H1 (cell line): ENCODE results near the gene SUPT7L. TPM values are rescaled to one million over a fixed set of nuclear protein-coding genes. Genes with fewer than 3 reads are reported as not detected.

Source experiments
- CTCF ChIA-PET: fragments of 300-600 bp; sonication (Branson Sonifier 250); formaldehyde crosslinking; loops from one replicate; lab custom pipeline; 2021; ENCODE audit not compliant: partially characterized antibody; lab: Charles Lee
- POLR2A ChIA-PET: fragments of 300-600 bp; sonication (Branson Sonifier 250); formaldehyde crosslinking; loops from one replicate; lab custom pipeline; 2021; ENCODE audit warnings: inconsistent platforms; ENCODE audit not compliant: partially characterized antibody; lab: Charles Lee
- DNase-seq, 2 experiments: peaks; one replicate each; pipeline versions ENCODE4 v3.0.0 to v3.0.0-alpha.2; 2010 to 2022; ENCODE audit warnings: low spot score in 2 of 2, low read depth in 1 of 2, mixed read lengths in 1 of 2
- FAIRE-seq: peaks from 2 replicates; lab custom pipeline; 2011; peaks lifted over from hg19 to GRCh38; lab: Jason Lieb, UNC
- H2AFZ ChIP-seq: 2 replicates; pipeline ENCODE4 v1.8.1; 2012; ENCODE audit warnings: low read length, inconsistent platforms
- H2AK5ac ChIP-seq: 2 replicates; pipeline ENCODE4 v1.6.1; 2013; ENCODE audit warnings: low read depth, low read length
- H2BK120ac ChIP-seq: replicated peaks from 2 replicates; pipeline ENCODE3; 2013; ENCODE audit warnings: low read depth, low read length, inconsistent platforms
- H2BK12ac ChIP-seq: 2 replicates; pipeline ENCODE4 v1.6.1; 2013; ENCODE audit warnings: low read depth, low read length
- H2BK15ac ChIP-seq: 2 replicates; pipeline ENCODE4 v1.6.1; 2013; ENCODE audit warnings: low read length
- H2BK20ac ChIP-seq: 2 replicates; pipeline ENCODE4 v1.6.1; 2013; ENCODE audit warnings: low read length
- H2BK5ac ChIP-seq: 2 replicates; pipeline ENCODE4 v1.6.1; 2013; ENCODE audit warnings: low read depth, low read length
- H3K14ac ChIP-seq: 2 replicates; pipeline ENCODE4 v1.6.1; 2013; ENCODE audit warnings: inconsistent platforms; ENCODE audit not compliant: insufficient read length
- H3K18ac ChIP-seq: 2 replicates; pipeline ENCODE4 v1.6.1; 2013; ENCODE audit warnings: low read length; ENCODE audit errors: extremely low read depth
- H3K23ac ChIP-seq: 2 replicates; pipeline ENCODE4 v1.6.1; 2013; ENCODE audit warnings: inconsistent platforms; ENCODE audit not compliant: insufficient read length
- H3K23me2 ChIP-seq: 2 replicates; pipeline ENCODE4 v1.6.1; 2013; ENCODE audit warnings: low read depth, low read length
- H3K27ac ChIP-seq: 2 replicates; pipeline ENCODE4 v1.6.1; 2011; ENCODE audit warnings: low read depth, low read length, inconsistent platforms
- H3K27me3 ChIP-seq, 4 experiments: replicated peaks in 1 of 4; 1 replicate in 1 of 4; 2 replicates in 3 of 4; pipeline versions ENCODE4 v1.6.1 to v1.8.1; 2011 to 2013; ENCODE audit warnings: low read length in 3 of 4, mild to moderate bottlenecking in 3 of 4, inconsistent platforms in 2 of 4, mixed read lengths in 2 of 4, moderate library complexity in 1 of 4; ENCODE audit not compliant: control insufficient read depth in 3 of 4, insufficient read depth in 3 of 4; ENCODE audit errors: extremely low read depth in 1 of 4
- H3K36me3 ChIP-seq, 4 experiments: 2 replicates each; pipeline versions ENCODE4 v1.6.1 to v1.8.1; 2011 to 2013; ENCODE audit warnings: mild to moderate bottlenecking in 4 of 4, low read length in 3 of 4, moderate library complexity in 2 of 4, control low read depth in 1 of 4, inconsistent platforms in 1 of 4; ENCODE audit not compliant: insufficient read depth in 4 of 4, control insufficient read depth in 2 of 4
- H3K4ac ChIP-seq: replicated peaks from 2 replicates; pipeline ENCODE3; 2013; ENCODE audit warnings: low read length, low read depth, mixed read lengths, inconsistent platforms; ENCODE audit not compliant: insufficient read length
- H3K4me1 ChIP-seq, 4 experiments: replicated peaks in 1 of 4; 1 replicate in 1 of 4; 2 replicates in 3 of 4; pipeline versions ENCODE4 v1.6.1 to v1.8.1; 2011 to 2013; ENCODE audit warnings: low read length in 3 of 4, inconsistent platforms in 2 of 4, mixed read lengths in 1 of 4; ENCODE audit not compliant: insufficient read depth in 4 of 4, control insufficient read depth in 3 of 4
- H3K4me2 ChIP-seq, 2 experiments: 2 replicates each; pipeline versions ENCODE4 v1.6.1 to v1.8.1; 2011 to 2013; ENCODE audit warnings: low read depth in 2 of 2, low read length in 2 of 2, control low read depth in 1 of 2, inconsistent platforms in 1 of 2, mild to moderate bottlenecking in 1 of 2; ENCODE audit not compliant: insufficient read depth in 1 of 2
- H3K4me3 ChIP-seq, 4 experiments: fragments of 200-600, 300-600 bp in 1 of 4; sonication (generic), shearing (Covaris generic), sonication (Bioruptor Twin) in 1 of 4; 2 replicates each; pipeline versions ENCODE4 v1.5.1 to v1.8.1; 2011 to 2016; ENCODE audit warnings: low read length in 4 of 4, low read depth in 3 of 4, control low read depth in 2 of 4, inconsistent platforms in 2 of 4, mild to moderate bottlenecking in 2 of 4, mixed read lengths in 1 of 4, moderate library complexity in 1 of 4; ENCODE audit not compliant: insufficient read depth in 2 of 4; ENCODE audit errors: extremely low read depth in 1 of 4
- H3K56ac ChIP-seq: replicated peaks from 2 replicates; pipeline ENCODE3; 2013; ENCODE audit warnings: low read depth, mild to moderate bottlenecking, mixed read lengths, low read length, inconsistent platforms; ENCODE audit not compliant: insufficient read length
- H3K79me1 ChIP-seq: 2 replicates; pipeline ENCODE4 v1.6.1; 2013; ENCODE audit warnings: low read depth, low read length, control low read depth
- H3K79me2 ChIP-seq, 2 experiments: 2 replicates each; pipeline versions ENCODE4 v1.6.1 to v1.8.1; 2012 to 2013; ENCODE audit warnings: low read length in 2 of 2, mild to moderate bottlenecking in 2 of 2, inconsistent platforms in 1 of 2; ENCODE audit not compliant: insufficient read depth in 2 of 2, control insufficient read depth in 1 of 2
- H3K9ac ChIP-seq, 4 experiments: replicated peaks in 1 of 4; 1 replicate in 1 of 4; 2 replicates in 3 of 4; pipeline versions ENCODE4 v1.6.1 to v1.8.1; 2011 to 2013; ENCODE audit warnings: low read depth in 3 of 4, low read length in 3 of 4, control low read depth in 2 of 4, mild to moderate bottlenecking in 2 of 4, moderate library complexity in 2 of 4, inconsistent platforms in 1 of 4; ENCODE audit errors: extremely low read depth in 1 of 4
- H3K9me3 ChIP-seq, 2 experiments: 2 replicates each; pipeline versions ENCODE4 v1.6.1 to v1.8.1; 2012 to 2013; ENCODE audit warnings: mild to moderate bottlenecking in 2 of 2, moderate library complexity in 2 of 2, control low read depth in 1 of 2, inconsistent platforms in 1 of 2, low read depth in 1 of 2, low read length in 1 of 2, mixed read lengths in 1 of 2; ENCODE audit not compliant: insufficient read depth in 2 of 2
- H4K20me1 ChIP-seq, 2 experiments: replicated peaks in 1 of 2; 2 replicates each; pipeline versions ENCODE3 to v1.8.1; 2011 to 2013; ENCODE audit warnings: inconsistent platforms in 2 of 2, low read length in 2 of 2, mild to moderate bottlenecking in 1 of 2; ENCODE audit not compliant: insufficient read depth in 2 of 2, control insufficient read depth in 1 of 2
- H4K5ac ChIP-seq: 2 replicates; pipeline ENCODE4 v1.6.1; 2013; ENCODE audit warnings: low read length, low read depth, mixed read lengths, inconsistent platforms; ENCODE audit not compliant: insufficient read length
- H4K8ac ChIP-seq: 2 replicates; pipeline ENCODE4 v1.8.0; 2013; ENCODE audit warnings: mild to moderate bottlenecking, moderate library complexity, low read length, inconsistent platforms; ENCODE audit not compliant: insufficient read depth; ENCODE audit errors: extremely low read depth
- H4K91ac ChIP-seq: replicated peaks from 2 replicates; pipeline ENCODE3; 2013; ENCODE audit warnings: low read length, mixed read lengths, inconsistent platforms; ENCODE audit not compliant: insufficient read length
- CEBPB ChIP-seq: IDR thresholded peaks from 2 replicates; pipeline ENCODE4 v1.6.1; 2012; ENCODE audit warnings: low read depth, low read length
- WGBS, 2 experiments: shearing (Covaris generic) in 1 of 2; methylation state at CpG; one replicate each; pipeline versions ENCODE4 v1.1.6 to v1.1.7; 2013 to 2015; ENCODE audit warnings: low lambda C conversion rate in 2 of 2, mixed read lengths in 2 of 2, inconsistent platforms in 1 of 2, low coverage in 1 of 2, missing lambda C conversion rate in 1 of 2; ENCODE audit not compliant: insufficient replicate concordance in 2 of 2, insufficient coverage in 1 of 2, insufficient read length in 1 of 2; ENCODE audit errors: extremely low coverage in 1 of 2, missing lambda C conversion rate in 1 of 2; 5-methylcytosine and 5-hydroxymethylcytosine counted together
- polyA plus RNA-seq, 7 experiments: library from polyadenylated mRNA; depleted of rRNA in 3 of 7; stranded (reverse) in 5 of 7; unstranded in 2 of 7; fragments of >200 nt in 5 of 7; fragments of 200-250 nt in 2 of 7; gene quantifications; 1 replicate in 5 of 7; 2 replicates in 1 of 7; 4 replicates in 1 of 7; pipeline versions ENCODE4 v1.2.1 to v1.2.3, GENCODE V29; 2011 to 2013; ENCODE audit warnings: missing spikeins in 2 of 7, mixed read lengths in 2 of 7
- total RNA-seq: library from RNA; stranded (reverse); fragmentation: NEBNext Ultra II Directional; extraction: Animal tissue kit (Norgen Biotek cat#: 25700); gene quantifications from 2 replicates; pipeline ENCODE4 v1.2.1, GENCODE V29; 2021

The SUPT7L gene
- total and polyA plus RNA-seq, 2 of the 8 experiments (the other 6 are each of a cell fraction or from before 2014, with no cell fraction given) = 22.2 to 26.6 TPM

- Histone ChIP-seq H3K27ac (no peak overlapping the region), H4K20me1 (no peaks in the 10 kb centered on the region), H3K4me1 (peaks cover 0 to 4% (median under 1%) of the 10 kb centered on the region in 4 experiments; a peak in 3 of 7 replicates), H3K14ac (no peak overlapping the region), H2BK20ac (no peak overlapping the region), H3K79me1 (no peaks in the 10 kb centered on the region), H3K4me2 (no peak overlapping the region), H3K56ac (no peak overlapping the region), H2AK5ac (no peak overlapping the region), H3K4ac (no peak overlapping the region), H2BK12ac (no peak overlapping the region), H2BK120ac (no peak overlapping the region), H4K8ac (no peak overlapping the region), H3K36me3 (no peaks in the 10 kb centered on the region), H2BK15ac (no peak overlapping the region), H4K5ac (no peak overlapping the region), H3K9ac (no peak overlapping the region), H3K79me2 (no peaks in the 10 kb centered on the region), H3K27me3 (no peaks in the 10 kb centered on the region; a peak in 1 of 7 replicates), H3K18ac (no peak overlapping the region), H3K23me2 (no peaks in the 10 kb centered on the region), H4K91ac (no peak overlapping the region), H2BK5ac (no peak overlapping the region), H3K23ac (no peak overlapping the region), H3K4me3 (no peak overlapping the region), H2AFZ (no peak overlapping the region), H3K9me3 (no peaks in the 10 kb centered on the region)
- ChIA-PET CTCF (interaction anchor here (0.8 to 4.7 kb wide), 20 partner anchors 9 to 863 kb away, joined by 3 to 32 read pairs (median 4); no protein-coding TSS in a partner anchor), POLR2A (interaction anchor here (1.4 to 1.5 kb wide), 3 partner anchors 8 to 47 kb away, joined by 3 to 5 read pairs (median 4); no protein-coding TSS in a partner anchor)
- no peak for FAIRE-seq
- WGBS, 2 experiments = 94% methylated on average over 5 of the region's 5 CpGs; no CpG with 5 or more reads in 1 of the 2 experiments
- DNase-seq = no peak
- no peak for TF ChIP-seq CEBPB
Observed at GRCh38 chr2:27704342-27704876, 41.0 kb upstream of the SUPT7L start.
